Esophagus muscularis mucosa (tissue), 4 donors: ENCODE results near the gene CTNNA2.

Experiments used
- EP300 ChIP-seq: sonication (generic); formaldehyde crosslinking; IDR thresholded peaks from one replicate; pipeline ENCODE4 v1.6.1; 2017; ENCODE audit warnings: antibody characterized with exemption
- POLR2A ChIP-seq: fragments of 450-650 bp; IDR thresholded peaks from one replicate; pipeline ENCODE4 v1.6.1; 2017; ENCODE audit warnings: antibody characterized with exemption, moderate library complexity, mild to moderate bottlenecking, low read depth
- TF ChIP-seq, protein P1 (sequence below), 3 experiments: fragments of 200-600 bp in 2 of 3; fragments of 450-650 bp in 1 of 3; sonication (generic) in 2 of 3; IDR thresholded peaks; one replicate each; pipeline ENCODE4 v1.5.1; 2017 to 2019; ENCODE audit warnings: antibody characterized with exemption in 3 of 3, mild to moderate bottlenecking in 2 of 3, moderate library complexity in 1 of 3

DNA sequence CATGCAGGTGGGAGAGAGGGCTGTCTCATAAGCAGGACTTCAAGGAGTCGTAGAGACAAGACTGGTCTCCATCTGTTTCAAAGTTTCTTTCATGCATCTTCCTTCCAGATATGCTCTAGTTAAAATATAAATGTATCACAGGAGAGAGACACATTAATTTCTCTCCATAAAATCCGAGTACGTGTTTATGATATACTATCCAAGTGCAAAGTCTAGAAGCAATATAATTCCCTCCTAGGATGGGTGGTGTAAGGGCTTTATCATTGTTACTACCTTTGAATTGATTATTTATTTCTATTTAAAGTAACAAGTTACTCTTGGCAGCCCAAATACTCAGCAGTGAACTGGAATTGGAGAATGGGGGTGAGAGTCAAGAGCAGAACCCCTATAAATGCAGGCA, 619.4 kb downstream of the CTNNA2 start:
- TF ChIP-seq POLR2A (no peak), EP300 (no peak)
- TF ChIP-seq, protein P1, sequence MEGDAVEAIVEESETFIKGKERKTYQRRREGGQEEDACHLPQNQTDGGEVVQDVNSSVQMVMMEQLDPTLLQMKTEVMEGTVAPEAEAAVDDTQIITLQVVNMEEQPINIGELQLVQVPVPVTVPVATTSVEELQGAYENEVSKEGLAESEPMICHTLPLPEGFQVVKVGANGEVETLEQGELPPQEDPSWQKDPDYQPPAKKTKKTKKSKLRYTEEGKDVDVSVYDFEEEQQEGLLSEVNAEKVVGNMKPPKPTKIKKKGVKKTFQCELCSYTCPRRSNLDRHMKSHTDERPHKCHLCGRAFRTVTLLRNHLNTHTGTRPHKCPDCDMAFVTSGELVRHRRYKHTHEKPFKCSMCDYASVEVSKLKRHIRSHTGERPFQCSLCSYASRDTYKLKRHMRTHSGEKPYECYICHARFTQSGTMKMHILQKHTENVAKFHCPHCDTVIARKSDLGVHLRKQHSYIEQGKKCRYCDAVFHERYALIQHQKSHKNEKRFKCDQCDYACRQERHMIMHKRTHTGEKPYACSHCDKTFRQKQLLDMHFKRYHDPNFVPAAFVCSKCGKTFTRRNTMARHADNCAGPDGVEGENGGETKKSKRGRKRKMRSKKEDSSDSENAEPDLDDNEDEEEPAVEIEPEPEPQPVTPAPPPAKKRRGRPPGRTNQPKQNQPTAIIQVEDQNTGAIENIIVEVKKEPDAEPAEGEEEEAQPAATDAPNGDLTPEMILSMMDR (IDR thresholded peaks at IDR 0.05): no peak
